ENCODE results near the gene ADISSP.

ADISSP gene

DNA sequence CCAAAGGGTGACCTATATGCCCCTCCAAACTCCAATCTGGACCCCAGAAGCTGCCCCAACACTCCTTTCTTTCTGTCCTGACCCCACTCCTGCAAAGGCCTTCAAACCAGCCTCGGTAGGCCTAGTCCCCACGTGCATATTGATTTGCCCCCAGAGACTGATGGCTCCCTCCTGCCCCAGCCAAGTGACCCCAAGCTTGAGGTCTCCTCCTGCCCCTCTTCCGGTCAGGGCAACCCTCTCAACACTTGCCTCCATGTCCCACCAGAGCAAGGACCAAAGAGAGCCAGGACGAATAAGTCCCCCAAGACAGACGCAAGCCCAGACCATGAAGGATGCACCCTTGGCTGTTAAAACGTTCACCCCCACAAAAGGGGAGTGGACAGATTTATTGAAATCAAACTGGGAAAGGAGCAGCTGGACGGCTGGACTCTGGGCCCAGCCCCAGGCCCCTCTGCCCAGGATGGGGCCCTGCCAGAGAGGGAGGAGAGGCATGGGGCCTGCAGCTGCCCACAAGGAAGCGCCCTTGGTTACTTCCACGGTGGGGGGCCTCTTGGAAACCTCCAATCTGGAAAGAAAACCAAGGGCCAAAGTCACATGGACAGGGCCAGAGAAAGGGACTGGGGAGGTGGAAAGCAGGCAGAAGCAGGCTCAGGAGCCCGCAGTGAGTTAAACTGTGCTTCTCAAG, 16.1 kb upstream of the ADISSP start:
- no peak for DNase-seq (ENCODE audit: low read depth)
- H3K4me3 ChIP-seq (ENCODE audit: low read depth, low read length) = no peak overlapping the region

- no peak overlapping the region for H3K4me3 ChIP-seq (ENCODE audit: low read depth, low read length)
- DNase-seq (ENCODE audit: low read depth) = no peak
These were observed 15.5 kb upstream of the ADISSP start for GRCh38 chr20:3783068-3783489.

- no peak for DNase-seq (ENCODE audit: low read depth)
- H3K4me3 ChIP-seq (ENCODE audit: low read depth, low read length) = no peak overlapping the region
These were observed 15.0 kb upstream of the ADISSP start for GRCh38 chr20:3782597-3782996.

GRCh38 chr20:3781153-3781910, 13.8 kb upstream of the ADISSP start, which contains the start of gene SPEF1:
Gene SPEF1 (minus strand): TSS chr20:3781448. CDS start chr20:3781287, 161 bp downstream.
- peak; percentile 72 for DNase-seq (ENCODE audit: low read depth)
- peak within 1 kb of the TSS; percentile 50 for H3K4me3 ChIP-seq (ENCODE audit: low read depth, low read length)

GRCh38 chr20:3778976-3779375, 11.4 kb upstream of the ADISSP start:
- no peak overlapping the region for H3K4me3 ChIP-seq (ENCODE audit: low read depth, low read length)
- DNase-seq (ENCODE audit: low read depth) = no peak

DNA sequence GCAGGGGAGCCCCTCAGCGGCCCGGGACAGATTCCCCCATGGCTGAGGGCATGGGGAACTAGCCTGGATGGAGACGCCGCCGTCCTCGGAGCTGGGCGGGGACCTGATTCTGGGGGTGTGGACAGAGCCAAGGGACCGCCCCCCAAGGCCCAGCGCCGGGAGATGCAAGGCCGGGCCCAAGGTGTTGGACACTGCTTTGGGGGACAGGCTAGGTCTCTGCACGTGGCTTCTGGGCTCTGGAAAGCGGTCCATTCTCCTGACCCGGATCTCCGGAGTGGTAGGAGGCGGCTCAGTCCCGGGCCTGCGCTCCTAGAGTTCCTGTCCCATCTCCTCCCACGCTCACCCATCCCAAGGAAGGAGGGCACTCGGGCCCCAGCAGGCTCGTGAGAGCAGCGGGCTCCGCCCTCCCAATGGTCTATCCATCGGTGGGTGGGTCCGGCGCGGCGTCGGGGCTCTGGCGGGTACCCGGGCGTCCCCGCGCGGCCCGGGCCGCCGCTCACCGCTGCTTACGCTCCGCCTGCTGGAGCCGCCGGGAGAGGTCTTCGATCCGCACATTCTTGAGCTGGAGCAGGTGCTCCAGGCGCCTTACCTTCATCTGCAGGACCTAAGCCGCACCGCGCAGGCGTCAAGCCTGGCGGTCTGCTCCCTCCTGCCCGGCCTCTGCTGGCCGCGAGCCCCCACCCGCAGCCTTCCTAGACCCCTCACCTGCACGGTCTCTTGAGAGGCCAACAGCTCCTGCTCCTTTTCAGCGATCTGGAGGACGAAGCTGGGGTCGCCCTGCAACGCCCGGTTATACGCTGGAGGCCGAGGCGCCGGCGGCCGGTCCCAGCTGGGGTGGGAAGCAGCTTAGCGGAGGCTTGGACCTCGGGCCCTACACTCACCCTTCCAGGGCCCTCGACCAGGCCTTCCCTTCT, 10.4 kb upstream of the ADISSP start:
- DNase-seq (ENCODE audit: low read depth) = no peak
- H3K4me3 ChIP-seq (ENCODE audit: low read depth, low read length) = peak overlapping the region; percentile 51

GRCh38 chr20:3777381-3777715, 9.8 kb upstream of the ADISSP start:
- DNase-seq (ENCODE audit: low read depth) = no peak
- peak overlapping the region; percentile 51 for H3K4me3 ChIP-seq (ENCODE audit: low read depth, low read length)

- no peak for DNase-seq (ENCODE audit: low read depth)
- no peak overlapping the region for H3K4me3 ChIP-seq (ENCODE audit: low read depth, low read length)
These were observed 8.0 kb upstream of the ADISSP start for GRCh38 chr20:3775457-3776108.

DNA sequence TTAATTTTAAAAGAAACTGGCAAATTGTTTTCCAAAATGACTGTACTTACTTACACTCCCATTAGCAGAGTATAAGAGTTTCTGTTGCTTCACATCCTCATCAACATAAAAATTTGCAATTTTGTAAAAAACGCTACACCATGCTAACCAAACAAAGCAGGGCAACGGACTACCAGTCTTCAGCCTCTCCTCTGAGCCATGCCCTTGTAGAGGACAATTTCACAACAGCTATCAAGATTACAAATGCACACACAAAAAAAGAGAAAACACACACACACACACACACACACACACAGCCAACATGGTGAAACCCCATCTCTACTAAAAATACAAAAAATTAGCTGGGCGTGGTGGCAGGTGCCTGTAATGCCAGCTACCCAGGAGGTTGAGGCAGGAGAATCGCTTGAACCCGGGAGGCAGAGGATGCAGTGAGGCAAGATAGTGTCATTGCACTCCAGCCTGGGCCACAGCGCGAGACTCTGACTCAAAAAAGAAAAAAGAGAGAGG, 4.1 kb upstream of the ADISSP start:
- H3K4me3 ChIP-seq (ENCODE audit: low read depth, low read length) = no peak overlapping the region
- no peak for DNase-seq (ENCODE audit: low read depth)

- peak; percentile 45 for DNase-seq (ENCODE audit: low read depth)
- H3K4me3 ChIP-seq (ENCODE audit: low read depth, low read length) = peak overlapping the region; percentile 90
These were observed 983 bp upstream of the ADISSP start for GRCh38 chr20:3768342-3769130.

GRCh38 chr20:3767110-3767426, 485 bp downstream of the ADISSP start:
- DNase-seq (ENCODE audit: low read depth) = no peak
- H3K4me3 ChIP-seq (ENCODE audit: low read depth, low read length) = peak overlapping the region; percentile 90

GRCh38 chr20:3766422-3767109, 987 bp downstream of the ADISSP start:
- no peak for DNase-seq (ENCODE audit: low read depth)

GRCh38 chr20:3765171-3765882, 2.2 kb downstream of the ADISSP start:
- H3K4me3 ChIP-seq (ENCODE audit: low read depth, low read length) = no peak overlapping the region
- no peak for DNase-seq (ENCODE audit: low read depth)

More at GRCh38 chr20:3766422-3767109, 987 bp downstream of the ADISSP start:
- H3K4me3 ChIP-seq (ENCODE audit: low read depth, low read length) = peak overlapping the region; percentile 90

GRCh38 chr20:3764659-3765058, 2.9 kb downstream of the ADISSP start:
- no peak overlapping the region for H3K4me3 ChIP-seq (ENCODE audit: low read depth, low read length)
- DNase-seq (ENCODE audit: low read depth) = no peak

GRCh38 chr20:3763671-3764601, 3.6 kb downstream of the ADISSP start:
- DNase-seq (ENCODE audit: low read depth) = no peak
- no peak overlapping the region for H3K4me3 ChIP-seq (ENCODE audit: low read depth, low read length)

DNA sequence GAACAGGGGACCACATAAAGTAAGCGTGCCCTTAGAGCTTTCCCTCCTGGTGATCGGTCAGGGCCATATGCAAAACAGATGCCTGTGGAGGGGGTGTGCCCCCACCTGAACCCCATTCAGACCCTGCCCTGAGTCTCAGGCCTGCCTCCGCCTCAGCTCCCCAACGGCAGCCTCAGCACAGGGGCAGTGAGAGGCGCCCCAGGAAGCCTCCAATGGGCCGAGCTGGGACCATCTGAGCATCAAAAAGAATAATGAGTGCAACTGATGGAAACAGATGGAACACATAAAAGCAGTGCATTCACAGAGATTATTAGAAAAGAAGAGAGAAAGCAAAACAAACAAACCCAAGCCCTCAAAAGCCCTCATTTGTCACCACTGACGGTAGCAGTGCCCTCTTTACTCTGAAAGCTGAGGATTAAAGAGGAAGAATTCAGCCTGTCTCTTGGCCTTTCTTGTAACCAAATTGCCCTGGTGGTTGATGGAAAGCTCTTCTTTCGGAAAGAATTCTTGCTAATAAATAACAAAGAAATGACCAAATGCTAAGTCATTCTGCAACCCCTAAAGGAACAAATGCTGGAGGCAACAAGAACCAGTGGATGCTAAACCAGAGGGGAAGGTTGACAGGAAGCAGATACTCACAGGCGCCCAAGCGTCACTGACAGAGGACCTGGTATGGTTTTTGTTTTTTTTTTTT, 6.8 kb downstream of the ADISSP start:
- no peak for DNase-seq (ENCODE audit: low read depth)
- no peak overlapping the region for H3K4me3 ChIP-seq (ENCODE audit: low read depth, low read length)
